ENCODE results near the gene SUGCT.
"Not testable (repeated sequence)": the region's sequence is repeated elsewhere in the genome, so short reads cannot be mapped to it uniquely, and the experiment has no call there.

The SUGCT gene

GRCh38 chr7:40587419-40587818, 452.6 kb downstream of the SUGCT start:
- H3K36me3 ChIP-seq (ENCODE audit: control insufficient read depth, insufficient read depth, low read length) = no peaks in the 10 kb centered on the region
- peaks cover 5% of the 10 kb centered on the region for H3K9me3 ChIP-seq (ENCODE audit: control insufficient read depth, low read length)
- no peak overlapping the region for H3K27ac ChIP-seq (ENCODE audit: low read depth, low read length, severe bottlenecking)
- H3K4me3 ChIP-seq (ENCODE audit: extremely low read depth, insufficient read depth, low read length, poor library complexity, severe bottlenecking) = no peak overlapping the region
- peaks cover 16% of the 10 kb centered on the region for H3K4me1 ChIP-seq (ENCODE audit: control insufficient read depth, insufficient read depth, low read length, poor library complexity, severe bottlenecking)

DNA sequence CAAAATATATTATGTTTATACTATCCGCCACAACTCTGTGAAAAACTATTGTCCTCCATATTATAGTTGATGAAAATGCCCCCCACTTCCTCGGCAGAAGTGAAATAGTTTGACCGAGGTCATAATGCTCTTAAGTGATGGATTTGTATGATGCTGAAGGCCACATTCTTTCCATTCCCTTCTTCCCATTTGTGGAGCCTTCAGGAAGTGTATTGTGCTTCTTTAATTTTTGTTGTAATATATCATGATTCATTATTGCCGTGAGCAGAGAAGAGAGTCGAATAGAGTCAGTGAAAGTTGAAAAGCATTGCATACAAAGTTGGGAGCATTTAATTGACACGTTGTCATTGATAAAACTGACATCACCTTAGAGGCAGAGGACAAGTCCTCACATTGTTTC, 460.3 kb downstream of the SUGCT start:
- peaks cover 5% of the 10 kb centered on the region for H3K9me3 ChIP-seq (ENCODE audit: control insufficient read depth, low read length)
- H3K27ac ChIP-seq (ENCODE audit: low read depth, low read length, severe bottlenecking) = no peak overlapping the region
- H3K4me1 ChIP-seq (ENCODE audit: control insufficient read depth, insufficient read depth, low read length, poor library complexity, severe bottlenecking) = no peaks in the 10 kb centered on the region
- no peak overlapping the region for H3K4me3 ChIP-seq (ENCODE audit: extremely low read depth, insufficient read depth, low read length, poor library complexity, severe bottlenecking)
- 90 to 96% methylated on average over 3 to 5 of the region's 6 CpGs for WGBS, 2 experiments (ENCODE audit: insufficient coverage in 2 of 2)
- H3K36me3 ChIP-seq (ENCODE audit: control insufficient read depth, insufficient read depth, low read length) = no peaks in the 10 kb centered on the region

GRCh38 chr7:40595832-40596231, 461.0 kb downstream of the SUGCT start:
- H3K27ac ChIP-seq (ENCODE audit: low read depth, low read length, severe bottlenecking) = no peak overlapping the region
- H3K4me3 ChIP-seq (ENCODE audit: extremely low read depth, insufficient read depth, low read length, poor library complexity, severe bottlenecking) = no peak overlapping the region
- no peaks in the 10 kb centered on the region for H3K9me3 ChIP-seq (ENCODE audit: control insufficient read depth, low read length)
- WGBS, 2 experiments (ENCODE audit: insufficient coverage in 2 of 2) = 100% methylated on average over 2 of the region's 2 CpGs; no CpG with 5 or more reads in 1 of the 2 experiments
- H3K4me1 ChIP-seq (ENCODE audit: control insufficient read depth, insufficient read depth, low read length, poor library complexity, severe bottlenecking) = no peaks in the 10 kb centered on the region
- no peaks in the 10 kb centered on the region for H3K36me3 ChIP-seq (ENCODE audit: control insufficient read depth, insufficient read depth, low read length)

DNA sequence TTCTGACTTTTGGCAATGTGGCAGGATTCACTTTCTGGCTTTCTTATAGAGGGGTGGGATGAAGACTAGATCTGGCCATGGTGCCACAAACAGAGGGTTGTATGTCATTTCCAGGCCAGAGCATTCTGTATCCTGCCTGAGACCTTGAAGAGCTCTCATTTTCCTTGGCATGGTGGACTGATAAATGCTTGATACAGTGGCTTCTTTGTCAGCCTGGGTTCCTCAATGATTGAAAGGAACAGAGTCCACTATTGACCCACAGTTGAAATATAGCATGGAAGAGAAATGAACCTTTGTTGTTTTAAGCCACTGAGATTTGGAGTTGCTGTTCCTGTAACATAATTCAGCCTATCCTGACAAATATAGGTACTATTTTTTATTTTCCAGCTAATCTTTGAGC, 462.7 kb downstream of the SUGCT start:
- no peaks in the 10 kb centered on the region for H3K4me1 ChIP-seq (ENCODE audit: control insufficient read depth, insufficient read depth, low read length, poor library complexity, severe bottlenecking)
- H3K4me3 ChIP-seq (ENCODE audit: extremely low read depth, insufficient read depth, low read length, poor library complexity, severe bottlenecking) = no peak overlapping the region
- H3K36me3 ChIP-seq (ENCODE audit: control insufficient read depth, insufficient read depth, low read length) = no peaks in the 10 kb centered on the region
- H3K27ac ChIP-seq (ENCODE audit: low read depth, low read length, severe bottlenecking) = no peak overlapping the region
- H3K9me3 ChIP-seq (ENCODE audit: control insufficient read depth, low read length) = peaks cover 8% of the 10 kb centered on the region

- Histone ChIP-seq H3K36me3 (ENCODE audit: control insufficient read depth, insufficient read depth, low read length) (no peaks in the 10 kb centered on the region), H3K9me3 (ENCODE audit: control insufficient read depth, low read length) (peaks cover 12% of the 10 kb centered on the region), H3K4me3 (ENCODE audit: extremely low read depth, insufficient read depth, low read length, poor library complexity, severe bottlenecking) (no peak overlapping the region), H3K27ac (ENCODE audit: low read depth, low read length, severe bottlenecking) (no peak overlapping the region), H3K4me1 (ENCODE audit: control insufficient read depth, insufficient read depth, low read length, poor library complexity, severe bottlenecking) (no peaks in the 10 kb centered on the region)
- WGBS, 2 experiments (ENCODE audit: insufficient coverage in 2 of 2) = 100% methylated on average over 2 of the region's 7 CpGs; no CpG with 5 or more reads in 1 of the 2 experiments
These were observed 464.1 kb downstream of the SUGCT start for GRCh38 chr7:40598915-40599314.

- peaks cover 12% of the 10 kb centered on the region for H3K9me3 ChIP-seq (ENCODE audit: control insufficient read depth, low read length)
- no peak overlapping the region for H3K27ac ChIP-seq (ENCODE audit: low read depth, low read length, severe bottlenecking)
- no peak overlapping the region for H3K4me3 ChIP-seq (ENCODE audit: extremely low read depth, insufficient read depth, low read length, poor library complexity, severe bottlenecking)
- no peaks in the 10 kb centered on the region for H3K36me3 ChIP-seq (ENCODE audit: control insufficient read depth, insufficient read depth, low read length)
- H3K4me1 ChIP-seq (ENCODE audit: control insufficient read depth, insufficient read depth, low read length, poor library complexity, severe bottlenecking) = no peaks in the 10 kb centered on the region
- WGBS, 2 experiments (ENCODE audit: insufficient coverage in 2 of 2) = 78 to 89% methylated on average over 5 of the region's 5 CpGs
These were observed 465.0 kb downstream of the SUGCT start for GRCh38 chr7:40599836-40600235.

DNA sequence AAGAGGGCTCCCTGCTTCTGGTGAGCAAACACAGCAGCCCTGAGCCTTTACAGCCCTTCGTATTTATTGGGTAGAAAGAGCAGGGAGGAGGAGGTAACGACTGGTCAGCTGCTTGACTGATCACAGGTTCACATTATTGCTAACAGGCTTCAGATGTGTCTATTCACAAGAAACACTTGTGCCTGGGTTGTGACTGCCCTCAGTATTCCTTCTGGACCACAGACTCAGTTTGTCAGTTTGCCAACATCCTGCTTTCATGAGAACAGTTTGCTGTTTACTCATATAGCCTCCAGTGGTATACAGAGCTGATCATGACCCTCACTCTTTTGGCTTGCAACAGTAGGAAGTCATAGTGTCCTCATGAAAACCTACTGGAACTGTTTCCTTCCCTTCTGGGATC, 467.5 kb downstream of the SUGCT start:
- H3K4me3 ChIP-seq (ENCODE audit: extremely low read depth, insufficient read depth, low read length, poor library complexity, severe bottlenecking); H3K27ac ChIP-seq (ENCODE audit: low read depth, low read length, severe bottlenecking); H3K4me1 ChIP-seq (ENCODE audit: control insufficient read depth, insufficient read depth, low read length, poor library complexity, severe bottlenecking); H3K36me3 ChIP-seq (ENCODE audit: control insufficient read depth, insufficient read depth, low read length): not testable (repeated sequence)
- WGBS, 2 experiments (ENCODE audit: insufficient coverage in 2 of 2) = 83% methylated on average over 1 of the region's 2 CpGs
- H3K9me3 ChIP-seq (ENCODE audit: control insufficient read depth, low read length) = peaks cover 12% of the 10 kb centered on the region

GRCh38 chr7:40604601-40605438, 470.0 kb downstream of the SUGCT start:
- no peak overlapping the region for H3K4me3 ChIP-seq (ENCODE audit: extremely low read depth, insufficient read depth, low read length, poor library complexity, severe bottlenecking)
- peaks cover 12% of the 10 kb centered on the region for H3K9me3 ChIP-seq (ENCODE audit: control insufficient read depth, low read length)
- H3K4me1 ChIP-seq (ENCODE audit: control insufficient read depth, insufficient read depth, low read length, poor library complexity, severe bottlenecking) = no peaks in the 10 kb centered on the region
- WGBS, 2 experiments (ENCODE audit: insufficient coverage in 2 of 2) = 20 to 26% methylated on average over 6 to 11 of the region's 17 CpGs
- H3K36me3 ChIP-seq (ENCODE audit: control insufficient read depth, insufficient read depth, low read length) = no peaks in the 10 kb centered on the region
- no peak overlapping the region for H3K27ac ChIP-seq (ENCODE audit: low read depth, low read length, severe bottlenecking)

DNA sequence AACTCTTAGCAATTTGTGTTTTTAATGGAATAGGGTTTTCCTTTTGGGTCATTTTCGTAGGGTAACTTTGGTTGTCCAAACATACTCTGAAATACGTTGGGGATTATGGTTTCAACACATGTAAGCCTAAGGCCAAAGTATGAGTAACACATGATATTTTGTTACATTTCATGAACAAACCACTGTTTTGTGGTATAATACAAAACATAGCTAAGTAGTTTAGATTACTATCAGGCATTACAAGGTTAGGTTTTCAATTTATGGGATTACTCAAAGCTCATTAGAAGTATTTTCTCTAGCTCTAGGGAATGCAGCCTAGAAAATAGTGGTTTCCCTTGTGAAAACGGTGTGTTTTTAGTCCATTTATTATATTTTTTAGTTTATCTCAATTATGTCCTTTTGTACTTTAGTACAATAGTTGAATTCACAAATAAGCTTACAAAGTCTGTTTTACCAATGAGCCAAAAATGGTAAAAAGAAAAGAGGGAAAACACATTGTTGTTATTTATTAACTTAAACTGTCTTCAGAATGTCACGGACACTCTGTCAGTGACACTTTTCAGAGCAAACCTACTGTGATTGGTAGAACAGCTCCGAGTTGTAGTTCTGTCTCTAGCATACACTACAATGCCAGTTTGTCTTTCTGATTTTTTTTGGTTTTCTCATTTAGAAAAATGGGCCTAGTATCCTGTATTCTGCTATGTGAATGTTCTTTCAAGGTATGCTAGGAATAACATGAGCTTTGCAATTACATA, 473.7 kb downstream of the SUGCT start:
- Histone ChIP-seq H3K36me3 (ENCODE audit: control insufficient read depth, insufficient read depth, low read length) (no peaks in the 10 kb centered on the region), H3K4me3 (ENCODE audit: extremely low read depth, insufficient read depth, low read length, poor library complexity, severe bottlenecking) (no peak overlapping the region), H3K9me3 (ENCODE audit: control insufficient read depth, low read length) (no peaks in the 10 kb centered on the region), H3K4me1 (ENCODE audit: control insufficient read depth, insufficient read depth, low read length, poor library complexity, severe bottlenecking) (no peaks in the 10 kb centered on the region), H3K27ac (ENCODE audit: low read depth, low read length, severe bottlenecking) (no peak overlapping the region)
- WGBS, 2 experiments (ENCODE audit: insufficient coverage in 2 of 2) = 90% methylated on average over 4 of the region's 5 CpGs; no CpG with 5 or more reads in 1 of the 2 experiments

GRCh38 chr7:40610461-40610860, 475.7 kb downstream of the SUGCT start:
- WGBS, 2 experiments (ENCODE audit: insufficient coverage in 2 of 2) = 100% methylated on average over 1 to 4 of the region's 4 CpGs
- Histone ChIP-seq H3K27ac (ENCODE audit: low read depth, low read length, severe bottlenecking) (no peak overlapping the region), H3K4me1 (ENCODE audit: control insufficient read depth, insufficient read depth, low read length, poor library complexity, severe bottlenecking) (no peaks in the 10 kb centered on the region), H3K36me3 (ENCODE audit: control insufficient read depth, insufficient read depth, low read length) (no peaks in the 10 kb centered on the region), H3K4me3 (ENCODE audit: extremely low read depth, insufficient read depth, low read length, poor library complexity, severe bottlenecking) (no peak overlapping the region), H3K9me3 (ENCODE audit: control insufficient read depth, low read length) (no peaks in the 10 kb centered on the region)
